SK-N-SH (cell line): ENCODE results near the gene MLC1. TPM values are rescaled to one million over a fixed set of nuclear protein-coding genes. Genes with fewer than 3 reads are reported as not detected.

Experiments
- CTCF ChIA-PET: fragments of 300-600, 350-600 bp; formaldehyde crosslinking; extraction: SDS; loops from one replicate; lab custom pipeline; 2021; lab: Yijun Ruan, JAX
- POLR2A ChIA-PET: fragments of 350-600 bp; sonication (Branson Sonifier 250); formaldehyde crosslinking; extraction: SDS; loops from one replicate; lab custom pipeline; 2020; ENCODE audit warnings: antibody characterized with exemption, inconsistent platforms; lab: Yijun Ruan, JAX
- DNase-seq: peaks from one replicate; pipeline ENCODE4 v3.0.0; 2012
- H2AFZ ChIP-seq: fragments of 200-600 bp; sonication (generic); 2 replicates; pipeline ENCODE4 v1.8.1; 2016; ENCODE audit warnings: antibody characterized with exemption, mild to moderate bottlenecking, low read depth
- H3F3A ChIP-seq: fragments of 200-600 bp; sonication (generic); replicated peaks from 2 replicates; pipeline ENCODE3; 2016; ENCODE audit warnings: antibody characterized with exemption, mild to moderate bottlenecking; ENCODE audit not compliant: insufficient read depth
- H3K27ac ChIP-seq, 2 experiments: fragments of 200-500 bp in 1 of 2; fragments of 200-600 bp in 1 of 2; sonication (Bioruptor generic) in 1 of 2; sonication (generic), shearing (Covaris generic) in 1 of 2; 2 replicates each; pipeline versions ENCODE4 v1.5.1 to v1.6.1; 2014 to 2016; ENCODE audit warnings: low read depth in 2 of 2, inconsistent platforms in 1 of 2, low read length in 1 of 2, mild to moderate bottlenecking in 1 of 2, mixed read lengths in 1 of 2
- H3K27me3 ChIP-seq: fragments of 200-600 bp; sonication (generic), shearing (Covaris generic); 2 replicates; pipeline ENCODE4 v1.6.1; 2016; ENCODE audit warnings: mixed run types; ENCODE audit not compliant: insufficient read depth
- H3K36me3 ChIP-seq, 2 experiments: fragments of 200-500 bp in 1 of 2; fragments of 200-600 bp in 1 of 2; sonication (Bioruptor generic) in 1 of 2; sonication (generic) in 1 of 2; replicated peaks in 1 of 2; 2 replicates each; pipeline versions ENCODE3 to v1.5.1; 2014 to 2016; ENCODE audit warnings: low read length in 1 of 2, mild to moderate bottlenecking in 1 of 2; ENCODE audit not compliant: insufficient read depth in 2 of 2, control insufficient read depth in 1 of 2
- H3K4me1 ChIP-seq, 2 experiments: fragments of 200-500 bp in 1 of 2; fragments of 200-600 bp in 1 of 2; sonication (Bioruptor generic) in 1 of 2; sonication (generic), shearing (Covaris generic) in 1 of 2; 2 replicates each; pipeline versions ENCODE4 v1.5.1 to v1.6.1; 2014 to 2016; ENCODE audit warnings: low read depth in 1 of 2, low read length in 1 of 2, mixed run types in 1 of 2; ENCODE audit not compliant: insufficient read depth in 2 of 2, control insufficient read depth in 1 of 2
- H3K4me2 ChIP-seq: fragments of 200-600 bp; sonication (generic), shearing (Covaris generic); 2 replicates; pipeline ENCODE4 v1.6.1; 2017; ENCODE audit warnings: mixed run types
- H3K4me3 ChIP-seq, 2 experiments: fragments of 200-500 bp in 1 of 2; fragments of 200-600 bp in 1 of 2; sonication (Bioruptor generic) in 1 of 2; sonication (generic), shearing (Covaris generic) in 1 of 2; 2 replicates each; pipeline versions ENCODE4 v1.5.1 to v1.8.1; 2014 to 2016; ENCODE audit warnings: low read depth in 2 of 2, inconsistent platforms in 1 of 2, low read length in 1 of 2, mild to moderate bottlenecking in 1 of 2, mixed read lengths in 1 of 2, moderate library complexity in 1 of 2
- H3K79me2 ChIP-seq: fragments of 200-600 bp; sonication (generic); 2 replicates; pipeline ENCODE4 v1.8.1; 2017; ENCODE audit warnings: mild to moderate bottlenecking; ENCODE audit not compliant: insufficient read depth
- H3K9ac ChIP-seq: fragments of 200-600 bp; sonication (generic); 2 replicates; pipeline ENCODE4 v1.6.1; 2017; ENCODE audit warnings: mixed run types
- H3K9me2 ChIP-seq: fragments of 200-600 bp; sonication (generic); 2 replicates; pipeline ENCODE4 v1.6.1; 2017; ENCODE audit warnings: mixed run types
- H3K9me3 ChIP-seq: fragments of 200-600 bp; sonication (generic); 2 replicates; pipeline ENCODE4 v1.6.1; 2017; ENCODE audit warnings: mixed run types, mild to moderate bottlenecking, moderate library complexity
- H4K20me1 ChIP-seq: fragments of 200-600 bp; sonication (generic); 2 replicates; pipeline ENCODE4 v1.6.1; 2017; ENCODE audit warnings: mild to moderate bottlenecking, mixed run types; ENCODE audit not compliant: insufficient read depth
- CHD2 ChIP-seq: fragments of 150-350 bp; IDR thresholded peaks from 2 replicates; pipeline ENCODE4 v1.6.1; 2018; ENCODE audit warnings: low read length; ENCODE audit not compliant: partially characterized antibody
- ELF1 ChIP-seq: IDR thresholded peaks from 2 replicates; pipeline ENCODE4 v1.4.0; 2012
- FOSL2 ChIP-seq: IDR thresholded peaks from 2 replicates; pipeline ENCODE4 v1.4.0; 2012; ENCODE audit warnings: low read depth, mild to moderate bottlenecking, moderate library complexity, borderline replicate concordance
- FOXJ3 ChIP-seq: sonication (generic); formaldehyde crosslinking; IDR thresholded peaks from 2 replicates; pipeline ENCODE4 v1.5.1; 2020; ENCODE audit warnings: mild to moderate bottlenecking, missing genetic modification reagents
- FOXM1 ChIP-seq: IDR thresholded peaks from 2 replicates; pipeline ENCODE4 v1.4.0; 2012; ENCODE audit warnings: low read depth, mild to moderate bottlenecking
- GABPA ChIP-seq: IDR thresholded peaks from 2 replicates; pipeline ENCODE4 v1.4.0; 2012; ENCODE audit warnings: low read depth, mild to moderate bottlenecking
- GATA2 ChIP-seq: sonication (generic); formaldehyde crosslinking; IDR thresholded peaks from 2 replicates; pipeline ENCODE4 v1.5.0; 2020; ENCODE audit warnings: mild to moderate bottlenecking, missing genetic modification reagents
- IRF3 ChIP-seq: fragments of 150-350 bp; IDR thresholded peaks from 2 replicates; pipeline ENCODE4 v1.6.1; 2016; ENCODE audit warnings: mild to moderate bottlenecking, low read depth, low read length
- JUND ChIP-seq: IDR thresholded peaks from 2 replicates; pipeline ENCODE4 v1.4.0; 2012
- MAX ChIP-seq: IDR thresholded peaks from 2 replicates; pipeline ENCODE4 v1.4.0; 2012; ENCODE audit warnings: low read depth
- NRF1 ChIP-seq: IDR thresholded peaks from 2 replicates; pipeline ENCODE4 v1.6.1; 2012; ENCODE audit warnings: low read depth, mild to moderate bottlenecking, low read length
- RCOR1 ChIP-seq: fragments of 150-350 bp; IDR thresholded peaks from 2 replicates; pipeline ENCODE4 v1.6.1; 2017; ENCODE audit warnings: antibody characterized with exemption, low read length
- RFX5 ChIP-seq: IDR thresholded peaks from 2 replicates; pipeline ENCODE4 v1.6.1; 2012; ENCODE audit warnings: mild to moderate bottlenecking, improper control_type of control experiment, low read length
- SIN3A ChIP-seq: IDR thresholded peaks from 2 replicates; pipeline ENCODE4 v1.6.1; 2012; ENCODE audit warnings: low read depth, mild to moderate bottlenecking, low read length, moderate library complexity, borderline replicate concordance
- TAF1 ChIP-seq: IDR thresholded peaks from 2 replicates; pipeline ENCODE4 v1.6.1; 2012; ENCODE audit warnings: low read depth, mild to moderate bottlenecking, low read length, moderate library complexity, borderline replicate concordance
- YY1 ChIP-seq: IDR thresholded peaks from 2 replicates; pipeline ENCODE4 v1.4.0; 2012; ENCODE audit warnings: low read depth, mild to moderate bottlenecking
- WGBS: methylation state at CpG from one replicate; pipeline ENCODE4 v1.1.6; 2017; ENCODE audit warnings: low lambda C conversion rate; 5-methylcytosine and 5-hydroxymethylcytosine counted together
- polyA plus RNA-seq, 3 experiments: library from polyadenylated mRNA; depleted of rRNA; stranded (reverse); fragments of >200 nt; gene quantifications; 2 replicates each; pipeline ENCODE4 v1.2.3, GENCODE V29; 2012

Gene MLC1
- polyA plus RNA-seq, 1 of the 3 experiments (the other 2 are of a cell fraction) = not detected

- H3K4me3 ChIP-seq = no peak overlapping the region
- no peaks in the 10 kb centered on the region; a peak in 1 of 4 replicates for H3K4me1 ChIP-seq
- TF ChIP-seq NRF1 (no peak), GABPA (no peak), RCOR1 (no peak), ELF1 (no peak), MAX (no peak), CHD2 (no peak), JUND (no peak), YY1 (no peak), RFX5 (no peak), SIN3A (no peak), IRF3 (no peak), FOSL2 (no peak), FOXM1 (no peak)
- no peaks in the 10 kb centered on the region for H3K27me3 ChIP-seq
- H3K9ac ChIP-seq = no peak overlapping the region
- no peaks in the 10 kb centered on the region for H3K9me3 ChIP-seq
- no peaks in the 10 kb centered on the region for H3K36me3 ChIP-seq
- WGBS = 63% methylated on average over 10 of the region's 28 CpGs
- no peaks in the 10 kb centered on the region for H4K20me1 ChIP-seq
- no peak overlapping the region for H2AFZ ChIP-seq
- H3K4me2 ChIP-seq = no peak overlapping the region
- CTCF ChIA-PET = interaction anchor here (1.0 to 1.4 kb wide), 2 partner anchors 9 to 42 kb away, joined by 3 to 5 read pairs; no protein-coding TSS in a partner anchor
- POLR2A ChIA-PET = no interaction called here
- no peaks in the 10 kb centered on the region for H3K79me2 ChIP-seq
- DNase-seq = peak; percentile 36
- H3K9me2 ChIP-seq = no peaks in the 10 kb centered on the region
- no peaks in the 10 kb centered on the region for H3F3A ChIP-seq
- H3K27ac ChIP-seq = no peak overlapping the region
Observed at GRCh38 chr22:50072714-50073538, 12.3 kb downstream of the MLC1 start.

- no peak overlapping the region for H3K4me2 ChIP-seq
- TF ChIP-seq TAF1 (no peak), GATA2 (CRISPR knock-in tag) (no peak), FOXJ3 (no peak)
- no peaks in the 10 kb centered on the region for H3K9me2 ChIP-seq
- H4K20me1 ChIP-seq = no peaks in the 10 kb centered on the region
- no peaks in the 10 kb centered on the region for H3K79me2 ChIP-seq
- H3K27ac ChIP-seq = no peak overlapping the region
- no peaks in the 10 kb centered on the region; a peak in 1 of 4 replicates for H3K4me1 ChIP-seq
- no peak overlapping the region for H3K9ac ChIP-seq
- no peaks in the 10 kb centered on the region for H3K9me3 ChIP-seq
- H2AFZ ChIP-seq = no peak overlapping the region
- WGBS = 95% methylated on average over 4 of the region's 9 CpGs
- H3K27me3 ChIP-seq = no peaks in the 10 kb centered on the region
- H3F3A ChIP-seq = no peaks in the 10 kb centered on the region
- ChIA-PET CTCF (interaction anchor here (0.7 to 1.4 kb wide), 2 partner anchors 19 to 42 kb away, joined by 3 to 5 read pairs; no protein-coding TSS in a partner anchor), POLR2A (no interaction called here)
- no peaks in the 10 kb centered on the region for H3K36me3 ChIP-seq
- DNase-seq = no peak
- no peak overlapping the region for H3K4me3 ChIP-seq
Observed at GRCh38 chr22:50072167-50072555, 13.1 kb downstream of the MLC1 start.
